Activated CD8-positive, alpha-beta memory T cell treated with anti-CD3 and anti-CD28 coated beads, Interleukin-2, amount 50 U/mL, for 1 hour (primary cell): ENCODE data around the gene DTX1.
"Not testable (repeated sequence)": the region's sequence is repeated elsewhere in the genome, so short reads cannot be mapped to it uniquely, and the experiment has no call there.

Experiments used
- DNase-seq: peaks from one replicate; pipeline ENCODE4 v3.0.0-alpha.2; 2020; ENCODE audit errors: extremely low read depth

DTX1 gene

GRCh38 chr12:113136128-113136989 lies 79.8 kb downstream of the DTX1 start:
- peak; percentile 37 for DNase-seq

DNA sequence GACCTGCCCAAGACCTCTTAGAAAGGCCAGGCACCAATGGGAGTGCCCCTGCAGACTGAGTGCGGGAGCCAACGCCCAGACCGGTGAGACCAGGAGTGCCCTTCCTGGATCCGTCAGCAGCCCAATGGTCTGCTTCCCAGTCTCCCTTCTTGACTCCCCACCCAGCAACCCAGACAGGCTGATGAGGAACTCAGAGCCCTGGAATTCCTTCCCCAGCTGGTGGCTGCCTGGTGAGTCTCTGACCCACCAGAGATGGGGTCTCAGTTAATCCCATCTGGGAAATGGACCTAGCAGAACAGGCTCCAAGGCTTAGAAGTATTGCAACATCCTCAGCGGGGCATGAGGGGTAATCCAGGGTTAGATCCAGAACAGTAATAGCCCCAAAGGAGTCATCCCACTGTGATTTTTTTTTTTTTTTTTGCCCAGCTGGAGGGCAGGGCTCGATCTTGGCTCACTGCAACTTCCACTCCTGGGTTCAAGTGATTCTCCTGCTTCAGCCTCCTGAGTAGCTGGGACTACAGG lies 80.5 kb downstream of the DTX1 start:
- no peak for DNase-seq

- DNase-seq, result no peak
Measured at GRCh38 chr12:113137861-113138783, 81.6 kb downstream of the DTX1 start.

GRCh38 chr12:113138826-113139225 lies 82.3 kb downstream of the DTX1 start:
- DNase-seq, result no peak

GRCh38 chr12:113140706-113141105 lies 84.2 kb downstream of the DTX1 start:
- DNase-seq, result no peak

DNA sequence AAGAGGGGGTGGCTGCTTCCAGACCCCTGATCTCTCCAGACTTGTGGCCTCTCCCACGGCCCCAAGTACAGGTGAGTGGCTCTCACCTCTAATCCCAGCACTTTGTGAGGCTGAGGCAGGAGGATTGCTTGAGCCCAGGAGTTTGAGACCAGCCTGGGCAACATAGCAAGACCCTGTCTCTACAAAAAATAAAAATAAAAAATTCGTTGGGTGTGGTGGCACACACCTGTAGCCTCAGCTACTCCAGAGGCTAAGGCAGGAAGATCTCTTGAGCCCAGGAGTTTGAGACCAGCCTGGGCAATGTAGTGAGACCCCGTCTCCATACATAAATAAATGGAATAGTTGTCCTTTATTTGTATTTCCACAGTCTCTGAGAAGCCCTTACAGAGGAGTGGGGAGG lies 85.2 kb downstream of the DTX1 start:
- DNase-seq, result not testable (repeated sequence)

DNA sequence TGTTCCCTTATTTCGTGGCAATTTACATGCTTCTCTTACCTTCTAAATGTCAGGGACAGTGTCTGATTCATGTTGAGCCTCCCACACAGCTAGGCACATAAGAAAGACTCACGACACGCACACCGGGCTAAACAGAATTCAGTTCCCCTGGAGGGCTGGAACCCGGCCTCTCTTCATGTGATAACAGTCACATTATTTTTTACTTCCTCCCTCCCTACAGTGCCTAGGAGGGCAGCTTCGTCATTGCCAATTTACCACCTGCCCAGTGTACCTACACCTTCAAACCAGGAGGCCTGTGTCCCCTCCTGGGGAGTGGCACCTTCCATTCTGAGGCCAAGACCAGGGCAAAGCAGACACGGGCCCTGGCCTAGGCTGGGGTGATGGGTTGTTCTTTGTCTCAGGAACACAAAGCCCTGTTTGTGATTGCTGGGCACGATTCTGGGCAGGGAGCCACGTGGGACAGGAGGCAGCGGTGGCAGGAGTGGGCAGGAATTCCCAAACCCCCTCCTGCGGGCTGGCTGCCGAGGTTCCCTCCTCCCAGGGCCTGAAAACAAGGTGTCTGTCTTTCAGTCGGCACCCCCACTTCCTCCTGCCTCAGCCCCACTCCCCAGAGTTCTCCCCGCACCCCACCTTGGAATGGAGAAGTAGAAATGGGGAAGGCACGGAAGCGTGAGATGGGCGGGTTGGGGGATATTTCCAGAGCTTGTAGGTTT lies 85.8 kb downstream of the DTX1 start:
- no peak for DNase-seq

DNA sequence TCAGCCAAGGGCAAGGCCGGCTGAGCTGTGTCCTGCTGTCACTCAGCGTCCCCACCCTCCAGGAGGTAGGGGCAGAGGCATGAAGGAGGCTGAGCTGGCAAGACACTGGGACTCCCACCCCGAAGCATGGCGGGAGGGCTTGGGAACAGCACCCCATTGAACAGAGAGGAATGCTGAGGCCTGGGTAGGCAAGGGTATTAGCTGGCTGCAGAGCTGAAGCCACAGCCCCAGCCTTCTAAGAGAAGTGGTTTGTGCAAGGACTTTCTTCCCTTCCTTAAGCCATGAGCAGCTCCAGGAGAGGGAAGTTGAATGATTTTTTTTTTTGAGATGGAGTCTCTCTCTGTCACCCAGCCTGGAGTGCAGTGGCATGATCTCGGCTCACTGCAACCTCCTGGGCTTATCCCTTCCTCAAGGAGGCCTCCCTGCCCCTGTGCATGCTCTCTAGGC lies 86.4 kb downstream of the DTX1 start:
- DNase-seq, result no peak

GRCh38 chr12:113143959-113144358 lies 87.4 kb downstream of the DTX1 start:
- no peak for DNase-seq

DNA sequence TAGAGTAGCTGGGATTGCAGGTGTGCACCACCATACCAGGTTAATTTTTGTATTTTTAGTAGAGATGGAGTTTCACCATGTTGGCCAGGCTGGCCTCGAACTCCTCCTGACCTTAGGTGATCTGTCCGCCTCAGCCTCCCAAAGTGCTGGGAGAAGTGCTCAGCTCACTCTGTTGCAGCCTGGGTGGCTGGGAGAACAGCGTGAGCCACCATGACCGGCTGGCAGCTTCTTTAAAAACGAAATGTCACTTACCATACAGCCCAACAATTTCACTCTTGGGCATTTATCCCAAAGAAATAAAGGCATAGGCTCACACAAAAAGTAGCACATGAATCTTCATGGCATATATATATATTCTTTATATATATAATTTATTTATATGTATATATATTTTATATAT lies 88.3 kb downstream of the DTX1 start:
- DNase-seq, result no peak

GRCh38 chr12:113145720-113146551 lies 89.4 kb downstream of the DTX1 start:
- no peak for DNase-seq

- no peak for DNase-seq
Measured at GRCh38 chr12:113146999-113147398, 90.5 kb downstream of the DTX1 start.
